AG20443 (cell line): ENCODE measurements around the gene TSEN54.
A peak's percentile ranks its signal among the peaks of the same experiment; 100 is the strongest.

Source experiments
- DNase-seq: peaks from one replicate; pipeline ENCODE4 v3.0.0; 2012; ENCODE audit warnings: low spot score, mixed read lengths

TSEN54 gene

GRCh38 chr17:75544250-75544649 lies 27.9 kb downstream of the TSEN54 start:
- no peak for DNase-seq

DNA sequence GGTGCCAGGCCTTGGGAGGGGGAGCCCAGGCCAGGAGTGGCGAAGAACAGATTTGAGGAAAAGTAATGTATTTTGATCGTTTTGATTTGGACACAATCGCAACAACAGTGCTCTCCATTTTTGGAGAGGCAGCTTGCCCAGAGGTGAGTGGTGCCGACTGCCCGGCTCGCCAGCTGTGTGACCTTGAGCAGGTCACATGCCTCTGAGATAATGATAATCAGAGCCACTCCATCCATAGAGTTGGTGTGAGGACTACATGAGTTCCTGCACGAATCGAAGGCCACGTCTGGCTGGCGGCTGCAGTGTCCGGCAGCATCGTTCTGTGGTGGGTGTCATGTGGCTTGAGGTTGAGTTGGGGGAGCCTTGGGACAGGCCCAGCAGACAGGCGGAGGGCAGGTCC lies 29.9 kb downstream of the TSEN54 start:
- no peak for DNase-seq

- DNase-seq: no peak
Observed at GRCh38 chr17:75547091-75547490, 30.8 kb downstream of the TSEN54 start.

- no peak for DNase-seq
Observed at GRCh38 chr17:75548813-75549212, 32.5 kb downstream of the TSEN54 start.

GRCh38 chr17:75549246-75550138 lies 33.2 kb downstream of the TSEN54 start:
- no peak for DNase-seq

DNA sequence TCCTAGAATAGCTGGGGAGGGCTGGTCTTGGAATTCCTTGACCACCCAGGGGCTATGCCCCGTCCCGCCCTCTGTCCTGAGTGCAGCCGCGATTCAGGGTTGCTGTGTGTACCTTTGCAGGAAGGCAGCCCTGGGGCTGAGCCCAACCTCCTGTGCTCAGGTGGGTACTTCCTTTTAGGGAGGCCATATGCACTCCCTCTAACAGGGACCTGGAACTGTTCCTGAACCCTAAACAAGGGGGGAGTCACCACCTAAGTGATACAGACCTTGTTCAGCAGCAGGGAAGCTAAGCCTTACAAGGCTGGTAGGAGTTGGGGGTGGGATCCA lies 33.8 kb downstream of the TSEN54 start:
- DNase-seq: no peak

GRCh38 chr17:75551266-75551665 lies 34.9 kb downstream of the TSEN54 start:
- DNase-seq: no peak

- peak; percentile 46 for DNase-seq
Observed at GRCh38 chr17:75552425-75553294, 36.3 kb downstream of the TSEN54 start.

DNA sequence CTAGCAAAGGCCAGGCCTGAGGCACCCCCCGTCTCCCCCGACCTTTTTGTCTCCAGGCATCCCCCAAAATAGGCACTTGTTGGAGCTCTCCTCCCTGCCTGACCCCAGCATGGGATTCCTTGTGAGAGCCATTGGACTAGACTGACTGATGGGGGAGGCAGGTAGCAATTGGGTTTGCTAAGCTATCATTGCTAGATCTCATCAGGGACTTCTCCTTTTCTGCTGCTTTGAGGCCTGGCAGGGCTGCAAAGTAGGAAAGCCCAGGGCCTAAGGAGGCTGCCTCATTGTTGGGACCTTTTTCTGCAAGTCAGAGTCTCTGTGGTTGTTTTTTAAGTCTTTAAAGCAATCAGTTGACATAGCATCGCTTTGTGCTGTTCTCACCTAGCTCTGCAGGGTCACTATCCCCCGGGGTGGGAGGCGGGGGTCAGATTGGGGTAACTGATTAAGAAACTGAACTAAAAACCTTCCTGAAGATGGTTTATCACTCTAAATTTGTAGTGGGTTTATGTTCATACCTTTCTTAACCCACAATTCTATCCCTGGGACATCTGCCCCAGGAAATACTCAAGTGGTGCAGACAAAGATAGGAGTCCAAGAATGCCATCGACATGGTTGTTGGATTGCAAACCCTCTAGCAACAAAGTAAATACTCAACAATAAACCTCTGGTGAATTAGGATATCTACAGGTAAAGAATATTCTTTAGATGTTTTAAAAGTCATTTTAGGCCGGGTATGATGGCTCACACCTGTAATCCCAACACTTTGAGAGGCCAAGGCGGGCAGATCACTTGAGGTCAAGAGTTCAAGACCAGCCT lies 37.2 kb downstream of the TSEN54 start:
- no peak for DNase-seq

- no peak for DNase-seq
Observed at GRCh38 chr17:75555679-75556153, 39.4 kb downstream of the TSEN54 start.

DNA sequence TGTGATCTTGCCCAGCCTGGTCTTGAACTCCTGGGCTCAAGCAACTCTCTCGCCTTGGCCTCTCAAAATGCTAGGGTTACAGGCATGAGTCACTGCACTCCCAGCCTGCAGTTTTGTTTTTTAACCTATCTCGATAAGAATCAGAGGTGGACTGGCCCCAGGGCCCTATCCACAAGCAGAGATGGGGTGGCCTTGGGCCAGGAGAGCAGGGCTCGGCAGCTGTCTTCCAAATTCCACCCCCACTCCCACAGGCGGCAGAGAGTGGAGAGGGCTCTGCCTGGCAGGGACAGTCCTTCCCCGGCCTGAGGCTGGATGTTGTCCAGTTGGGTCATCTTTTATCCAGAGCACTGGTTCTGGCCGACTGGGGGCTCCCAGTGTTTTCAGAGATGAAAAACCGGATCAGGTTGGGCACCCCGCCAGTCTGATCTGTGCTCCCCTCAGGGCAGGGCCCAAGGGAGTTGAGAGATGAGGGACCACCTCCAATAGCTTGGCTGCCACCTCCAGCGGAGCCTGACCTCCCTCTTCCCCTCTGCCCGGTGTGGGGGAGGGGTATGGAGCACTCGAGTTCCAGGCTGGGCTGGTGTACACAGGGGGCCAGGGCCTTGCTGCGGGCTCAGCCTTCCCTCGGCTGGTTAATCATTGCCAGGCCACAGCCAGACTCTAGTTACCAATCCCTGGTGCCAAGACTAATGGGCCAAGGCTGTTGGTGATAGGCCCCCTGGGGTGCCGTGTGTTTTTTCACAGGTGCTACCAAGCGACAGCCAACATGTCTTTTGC lies 40.9 kb downstream of the TSEN54 start:
- peak; percentile 49 for DNase-seq

- no peak for DNase-seq
Observed at GRCh38 chr17:75557852-75558665, 41.7 kb downstream of the TSEN54 start.

- DNase-seq: no peak
Observed at GRCh38 chr17:75558666-75559530, 42.6 kb downstream of the TSEN54 start.

DNA sequence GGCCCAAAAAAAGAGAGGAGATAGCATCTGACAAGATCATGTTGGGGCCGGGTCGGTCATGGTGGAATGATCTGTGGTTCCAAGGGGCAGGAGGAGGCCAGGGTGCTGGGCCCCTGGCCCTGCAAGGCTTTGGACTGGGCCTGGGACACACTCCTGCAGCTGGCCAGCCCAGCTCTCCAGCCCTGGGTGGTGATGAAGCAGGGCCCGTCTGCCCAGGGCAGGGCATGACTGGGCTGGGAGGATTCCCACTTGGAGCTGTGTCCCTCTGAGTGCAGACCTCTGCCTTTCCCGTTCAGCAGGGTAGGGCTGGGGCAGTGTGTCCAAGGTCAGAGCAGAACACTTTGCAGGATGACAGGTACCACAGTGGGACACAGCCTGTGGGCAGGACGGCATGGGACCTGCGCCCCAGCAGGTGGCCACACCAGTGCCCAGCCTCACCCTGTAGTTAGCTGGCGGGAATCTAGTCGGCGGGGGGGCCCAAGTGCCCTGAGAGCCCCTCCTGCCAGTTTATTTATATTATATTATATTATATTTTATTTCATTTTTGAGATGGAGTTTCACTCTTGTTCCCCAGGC lies 43.7 kb downstream of the TSEN54 start:
- DNase-seq: no peak

DNA sequence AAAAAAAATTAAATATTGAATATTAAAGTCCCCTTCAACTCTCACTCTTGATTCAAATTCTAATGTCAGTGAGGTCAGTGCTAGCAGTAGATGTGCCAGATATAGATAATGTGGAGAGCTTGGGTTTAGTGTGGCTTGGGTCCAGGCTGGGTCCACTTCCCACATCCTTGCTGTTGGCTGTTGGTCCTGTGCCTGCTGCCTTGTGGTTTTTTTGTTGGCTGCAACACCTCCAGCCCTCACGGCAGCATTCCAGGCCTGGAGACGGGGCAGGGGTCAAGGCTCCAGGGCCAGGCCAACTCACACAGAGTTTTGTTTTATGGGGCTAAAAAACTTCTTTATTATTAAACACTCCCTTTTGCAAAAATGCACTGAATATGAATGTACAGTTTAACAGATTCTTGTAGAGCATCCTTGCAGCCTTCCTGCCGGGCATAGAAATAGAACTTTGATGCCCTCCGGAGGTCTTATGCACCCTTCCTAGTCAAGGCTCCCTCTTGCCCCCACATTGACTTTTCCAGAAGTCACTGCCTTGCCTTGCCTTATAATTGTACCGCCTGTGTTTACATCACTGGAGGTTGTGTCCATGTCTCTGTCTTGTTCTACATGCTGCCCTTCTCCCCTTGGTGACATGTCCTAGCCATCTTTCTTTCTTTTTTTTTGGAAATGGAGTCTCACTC lies 45.7 kb downstream of the TSEN54 start:
- peak; percentile 84 for DNase-seq

DNA sequence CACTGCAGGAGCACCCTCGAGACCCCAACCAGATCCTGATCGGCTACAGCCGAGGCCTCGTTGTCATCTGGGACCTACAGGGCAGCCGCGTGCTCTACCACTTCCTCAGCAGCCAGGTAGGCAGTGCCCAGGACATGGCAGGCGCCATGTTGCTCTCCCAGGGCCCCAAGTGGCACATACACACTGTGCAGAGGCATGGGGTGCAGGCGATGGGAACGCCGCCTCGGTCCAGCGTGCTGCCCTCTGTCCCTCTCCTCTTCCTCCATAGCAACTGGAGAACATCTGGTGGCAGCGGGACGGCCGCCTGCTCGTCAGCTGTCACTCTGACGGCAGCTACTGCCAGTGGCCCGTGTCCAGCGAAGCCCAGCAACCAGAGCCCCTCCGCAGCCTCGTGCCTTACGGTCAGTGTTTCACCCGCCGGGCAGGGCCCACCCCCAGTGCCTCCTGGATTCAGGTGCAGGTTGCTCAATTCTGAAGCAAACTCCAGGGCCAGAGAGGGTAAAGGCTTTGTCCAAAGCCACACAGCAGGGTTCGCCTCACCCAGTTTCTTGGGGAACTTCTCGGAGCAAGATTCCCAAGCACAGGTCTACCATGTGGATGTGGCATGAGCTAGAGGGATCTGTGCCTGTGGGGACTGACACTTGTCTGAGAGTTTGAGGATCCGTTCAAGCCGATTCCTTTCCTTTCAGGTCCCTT lies 46.9 kb downstream of the TSEN54 start:
- no peak for DNase-seq

GRCh38 chr17:75564195-75564594 lies 47.9 kb downstream of the TSEN54 start:
- DNase-seq: no peak

GRCh38 chr17:75565066-75565465 lies 48.7 kb downstream of the TSEN54 start:
- peak; percentile 85 for DNase-seq
